Liver (tissue), 9 donors: ENCODE results near the gene LMF1. TPM values are rescaled to one million over a fixed set of nuclear protein-coding genes. Genes with fewer than 3 reads are reported as not detected.

Experiments
- DNase-seq: peaks from one replicate; pipeline ENCODE4 v3.0.0-alpha.2; 2017; ENCODE audit warnings: low spot score
- H3K27ac ChIP-seq, 2 donors: one replicate each; pipeline ENCODE4 v1.7.0; 2013; ENCODE audit warnings: inconsistent platforms in 2 of 2, low read length in 2 of 2, control low read depth in 1 of 2, low read depth in 1 of 2, mild to moderate bottlenecking in 1 of 2
- H3K27me3 ChIP-seq, 4 donors: one replicate each; pipeline versions ENCODE4 v1.6.1 to v1.7.0; 2013; ENCODE audit warnings: low read length in 3 of 4, inconsistent platforms in 1 of 4, mild to moderate bottlenecking in 1 of 4, moderate library complexity in 1 of 4; ENCODE audit not compliant: control insufficient read depth in 4 of 4, insufficient read depth in 4 of 4
- H3K36me3 ChIP-seq, 4 donors: one replicate each; pipeline versions ENCODE4 v1.6.1 to v1.7.0; 2013; ENCODE audit warnings: low read length in 3 of 4, mild to moderate bottlenecking in 3 of 4, low read depth in 1 of 4, moderate library complexity in 1 of 4; ENCODE audit not compliant: control insufficient read depth in 4 of 4, insufficient read depth in 3 of 4
- H3K4me1 ChIP-seq, 4 donors: one replicate each; pipeline versions ENCODE4 v1.6.1 to v1.7.0; 2013; ENCODE audit warnings: low read length in 3 of 4, mild to moderate bottlenecking in 3 of 4, moderate library complexity in 1 of 4; ENCODE audit not compliant: control insufficient read depth in 4 of 4, insufficient read depth in 4 of 4
- H3K4me3 ChIP-seq, 3 donors: one replicate each; pipeline versions ENCODE4 v1.6.1 to v1.7.0; 2013; ENCODE audit warnings: low read length in 3 of 3, control low read depth in 1 of 3, low read depth in 1 of 3, mild to moderate bottlenecking in 1 of 3
- H3K9ac ChIP-seq, 2 donors: one replicate each; pipeline ENCODE4 v1.7.0; 2013; ENCODE audit warnings: low read length in 2 of 2, mild to moderate bottlenecking in 2 of 2, moderate library complexity in 2 of 2, control low read depth in 1 of 2, low read depth in 1 of 2
- H3K9me3 ChIP-seq, 4 donors: one replicate each; pipeline versions ENCODE4 v1.6.1 to v1.7.0; 2013; ENCODE audit warnings: low read length in 3 of 4; ENCODE audit not compliant: control insufficient read depth in 4 of 4
- CTCF ChIP-seq: fragments of 150-350 bp; IDR thresholded peaks from 2 replicates; pipeline ENCODE4 v1.5.1; 2017; ENCODE audit warnings: improper control_type of control experiment, low read depth, low read length; ENCODE audit not compliant: missing input control
- EGR1 ChIP-seq, 2 donors: IDR thresholded peaks; 2 replicates each; pipeline ENCODE4 v1.6.1; 2016 to 2018; ENCODE audit warnings: antibody characterized with exemption in 2 of 2, low read depth in 2 of 2
- FOXA1 ChIP-seq: IDR thresholded peaks from 2 replicates; pipeline ENCODE4 v1.6.1; 2016; ENCODE audit warnings: antibody characterized with exemption
- FOXA2 ChIP-seq: IDR thresholded peaks from 2 replicates; pipeline ENCODE4 v1.6.1; 2016; ENCODE audit warnings: antibody characterized with exemption
- GABPA ChIP-seq, 2 donors: IDR thresholded peaks in 1 of 2; conservative IDR thresholded peaks in 1 of 2; 2 replicates each; pipeline ENCODE4 v1.6.1; 2016; ENCODE audit warnings: antibody characterized with exemption in 2 of 2, mild to moderate bottlenecking in 1 of 2, moderate library complexity in 1 of 2
- HNF4A ChIP-seq, 2 donors: conservative IDR thresholded peaks; 2 replicates each; pipeline ENCODE4 v1.6.1; 2016; ENCODE audit warnings: antibody characterized with exemption in 2 of 2, mild to moderate bottlenecking in 2 of 2
- HNF4G ChIP-seq: IDR thresholded peaks from 2 replicates; pipeline ENCODE4 v1.6.1; 2016; ENCODE audit warnings: antibody characterized with exemption
- JUND ChIP-seq, 2 donors: IDR thresholded peaks; 2 replicates each; pipeline ENCODE4 v1.6.1; 2016; ENCODE audit warnings: antibody characterized with exemption in 2 of 2
- MAX ChIP-seq: IDR thresholded peaks from 2 replicates; pipeline ENCODE4 v1.6.1; 2016; ENCODE audit warnings: antibody characterized with exemption
- NR2F2 ChIP-seq: IDR thresholded peaks from 2 replicates; pipeline ENCODE4 v1.6.1; 2016; ENCODE audit warnings: antibody characterized with exemption
- RAD21 ChIP-seq, 2 donors: IDR thresholded peaks; 2 replicates each; pipeline ENCODE4 v1.6.1; 2016; ENCODE audit warnings: antibody characterized with exemption in 2 of 2, mild to moderate bottlenecking in 2 of 2
- REST ChIP-seq: IDR thresholded peaks from 2 replicates; pipeline ENCODE4 v1.6.1; 2016; ENCODE audit warnings: antibody characterized with exemption, mild to moderate bottlenecking
- RXRA ChIP-seq, 2 donors: IDR thresholded peaks; 2 replicates each; pipeline ENCODE4 v1.6.1; 2017 to 2018; ENCODE audit warnings: antibody characterized with exemption in 2 of 2, mild to moderate bottlenecking in 1 of 2
- SP1 ChIP-seq: IDR thresholded peaks from 2 replicates; pipeline ENCODE4 v1.6.1; 2018; ENCODE audit warnings: antibody characterized with exemption, mild to moderate bottlenecking
- TAF1 ChIP-seq: conservative IDR thresholded peaks from 2 replicates; pipeline ENCODE4 v1.6.1; 2016; ENCODE audit warnings: antibody characterized with exemption, mild to moderate bottlenecking
- YY1 ChIP-seq: IDR thresholded peaks from 2 replicates; pipeline ENCODE4 v1.6.1; 2016; ENCODE audit warnings: antibody characterized with exemption, mild to moderate bottlenecking
- ZBTB33 ChIP-seq: IDR thresholded peaks from 2 replicates; pipeline ENCODE4 v1.6.1; 2016; ENCODE audit warnings: antibody characterized with exemption
- WGBS: extraction: QIAGEN DNeasy Blood & Tissue Kit; methylation state at CpG from one replicate; pipeline ENCODE4 v1.1.7; 2013; 5-methylcytosine and 5-hydroxymethylcytosine counted together
- polyA plus RNA-seq, 2 donors: library from polyadenylated mRNA; stranded (reverse) in 1 of 2; unstranded in 1 of 2; fragments of 200-250 nt in 1 of 2; fragments of >200 nt in 1 of 2; fragmentation: Nextera tagmentation in 1 of 2; extraction: Ambion mirVana in 1 of 2; gene quantifications; one replicate each; pipeline versions ENCODE4 v1.2.1 to v1.2.3, GENCODE V29; 2013 to 2015
- total RNA-seq, 2 donors: library from RNA; depleted of rRNA; stranded (reverse); fragments of >200 nt; gene quantifications; one replicate each; pipeline ENCODE4 v1.2.3, GENCODE V29; 2014
- TF ChIP-seq, protein P1 (sequence below): IDR thresholded peaks from 2 replicates; pipeline ENCODE4 v1.6.1; 2016; ENCODE audit warnings: antibody characterized with exemption
- donor health status: healthy.
- donor health status: healthy.
- donor health status: healthy.
- donor health status: healthy.
- donor health status: healthy.

The LMF1 gene
- total and polyA plus RNA-seq, 4 donors, result 8.8 to 24.3 (median 12.6) TPM

DNA sequence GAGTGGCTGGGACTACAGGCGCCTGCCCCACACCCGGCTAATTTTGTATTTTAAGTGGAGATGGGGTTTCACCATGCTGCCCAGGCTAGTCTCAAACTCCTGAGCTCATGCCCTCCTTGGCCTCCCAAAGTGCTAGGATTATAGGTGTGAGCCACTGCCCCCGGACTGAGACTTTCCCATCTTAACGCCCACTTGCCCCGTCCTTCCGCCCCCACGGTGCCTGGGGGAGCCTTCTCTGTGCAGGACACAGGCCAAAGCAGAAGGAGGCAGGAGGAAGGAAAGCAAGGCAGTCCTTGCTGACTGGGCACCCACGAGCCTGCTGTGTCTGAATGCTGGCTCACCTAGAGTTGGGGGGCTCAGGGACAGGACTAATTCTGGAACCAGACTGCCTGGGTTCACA, 152.7 kb downstream of the LMF1 start:
- no peaks in the 10 kb centered on the region for H3K36me3 ChIP-seq
- no peak overlapping the region for H3K27ac ChIP-seq
- no peak overlapping the region for H3K4me3 ChIP-seq
- TF ChIP-seq GABPA (IDR thresholded peaks at IDR 0.05 in 1 of 2, conservative IDR thresholded peaks at IDR 0.05 in 1 of 2) (no peak), REST (no peak), ZBTB33 (no peak), RAD21 (IDR thresholded peaks at IDR 0.05) (no peak), TAF1 (no peak), HNF4A (conservative IDR thresholded peaks at IDR 0.05) (no peak), CTCF (no peak), FOXA1 (no peak), JUND (IDR thresholded peaks at IDR 0.05) (no peak), HNF4G (no peak), NR2F2 (no peak), MAX (no peak), FOXA2 (no peak), SP1 (no peak), YY1 (no peak), RXRA (IDR thresholded peaks at IDR 0.05) (no peak), EGR1 (IDR thresholded peaks at IDR 0.05; ENCODE audit: low read depth in 2 of 2) (no peak)
- TF ChIP-seq, protein P1, sequence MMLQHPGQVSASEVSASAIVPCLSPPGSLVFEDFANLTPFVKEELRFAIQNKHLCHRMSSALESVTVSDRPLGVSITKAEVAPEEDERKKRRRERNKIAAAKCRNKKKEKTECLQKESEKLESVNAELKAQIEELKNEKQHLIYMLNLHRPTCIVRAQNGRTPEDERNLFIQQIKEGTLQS, result no peak
- peaks cover 2 to 7% (median 6%) of the 10 kb centered on the region in 4 donors for H3K27me3 ChIP-seq
- 83% methylated on average over 8 of the region's 8 CpGs for WGBS
- no peak overlapping the region for H3K9ac ChIP-seq
- H3K4me1 ChIP-seq, result no peaks in the 10 kb centered on the region
- H3K9me3 ChIP-seq, result no peaks in the 10 kb centered on the region
- DNase-seq, result no peak
